HG03025 (cell line): ENCODE results near the gene CENPW.

ENCODE experiments used
- ATAC-seq: cut with Tn5 transposase; IDR thresholded peaks from one replicate; pipeline ENCODE4 v1.9.1; 2021; ENCODE audit warnings: mild to moderate bottlenecking, moderate library complexity; ENCODE audit not compliant: unreplicated experiment, low FRiP score

Gene CENPW

GRCh38 chr6:126372626-126373025 is 32.7 kb downstream of the CENPW start:
- no peak for ATAC-seq

GRCh38 chr6:126373344-126373743 is 33.4 kb downstream of the CENPW start:
- no peak for ATAC-seq

DNA sequence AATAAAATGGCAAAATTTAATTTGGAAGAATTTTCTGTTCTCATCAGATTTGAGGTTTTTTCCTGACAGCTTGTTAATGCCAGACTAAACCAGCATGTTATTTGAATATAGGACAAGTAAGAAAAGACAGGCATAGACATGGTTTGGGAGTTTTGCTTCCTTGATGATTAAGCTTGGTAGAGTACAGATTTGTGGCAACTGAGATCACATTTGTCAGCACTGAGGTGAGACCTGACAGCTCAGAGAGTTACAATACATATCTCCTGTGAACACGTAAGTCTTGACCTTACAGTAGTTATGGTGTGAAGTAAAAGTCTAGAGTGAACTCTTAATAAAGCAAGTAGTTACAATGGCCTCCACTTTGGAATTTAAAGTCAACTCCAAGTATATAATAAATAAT is 34.5 kb downstream of the CENPW start:
- no peak for ATAC-seq

DNA sequence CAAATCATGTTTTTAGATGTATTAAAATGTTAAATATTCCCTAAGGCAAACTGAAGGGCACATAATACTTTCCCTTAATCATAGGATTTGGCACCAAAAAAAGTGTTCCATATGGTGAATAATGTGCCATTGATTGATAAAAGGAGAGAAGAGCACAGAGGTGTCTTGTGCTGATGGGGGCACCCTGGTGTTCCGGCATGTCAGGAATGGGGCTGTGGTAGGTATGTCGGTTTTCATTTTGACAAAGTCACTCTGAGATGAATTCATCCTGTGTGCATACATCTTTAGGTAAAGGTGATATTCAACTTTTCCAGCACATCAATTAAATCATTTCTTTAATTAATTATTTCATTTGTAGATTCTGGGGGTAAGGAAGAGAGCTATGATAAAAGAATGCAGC is 36.8 kb downstream of the CENPW start:
- ATAC-seq = no peak

GRCh38 chr6:126377594-126378153 is 37.8 kb downstream of the CENPW start:
- ATAC-seq = no peak

- no peak for ATAC-seq
Observed at GRCh38 chr6:126380072-126380583, 40.2 kb downstream of the CENPW start.

DNA sequence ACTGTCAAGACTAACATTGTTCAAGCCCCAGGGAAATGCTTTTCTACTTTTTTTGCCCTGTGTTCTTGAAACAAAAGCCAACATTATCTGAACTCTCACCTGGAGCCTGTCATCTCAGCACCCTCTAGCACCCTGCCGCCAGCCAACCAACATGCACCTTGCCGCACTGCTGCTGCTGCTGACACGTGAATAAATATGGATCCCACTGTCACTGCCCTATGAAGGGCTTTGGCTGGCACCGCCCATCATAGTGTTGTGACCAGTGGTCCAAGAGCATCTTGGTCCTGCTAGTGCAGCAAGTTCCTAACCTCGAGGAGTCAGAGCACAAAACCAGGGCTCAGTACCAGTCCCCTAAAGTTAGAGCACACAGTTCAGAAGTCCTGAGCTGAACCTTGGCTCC is 41.6 kb downstream of the CENPW start:
- ATAC-seq = no peak

- no peak for ATAC-seq
Observed at GRCh38 chr6:126383203-126383602, 43.3 kb downstream of the CENPW start.

DNA sequence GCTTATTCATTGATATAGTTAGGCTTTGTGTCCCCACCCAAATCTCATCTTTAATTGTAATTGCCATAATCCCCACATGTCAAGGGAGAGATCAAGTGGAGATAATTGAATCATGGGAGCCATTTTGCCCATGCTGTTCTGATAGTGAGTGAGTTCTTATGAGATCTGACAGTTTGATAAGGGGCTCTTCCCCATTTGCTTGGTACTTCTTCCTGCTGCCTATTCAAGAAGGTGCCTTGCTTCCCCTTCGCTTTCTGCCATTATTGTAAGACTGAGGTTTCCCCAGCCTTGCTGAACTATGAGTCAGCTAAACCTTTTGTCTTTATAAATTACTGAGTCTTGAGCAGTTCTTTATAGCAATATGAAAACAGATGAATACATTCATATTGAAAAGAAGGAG is 45.6 kb downstream of the CENPW start:
- ATAC-seq = no peak

DNA sequence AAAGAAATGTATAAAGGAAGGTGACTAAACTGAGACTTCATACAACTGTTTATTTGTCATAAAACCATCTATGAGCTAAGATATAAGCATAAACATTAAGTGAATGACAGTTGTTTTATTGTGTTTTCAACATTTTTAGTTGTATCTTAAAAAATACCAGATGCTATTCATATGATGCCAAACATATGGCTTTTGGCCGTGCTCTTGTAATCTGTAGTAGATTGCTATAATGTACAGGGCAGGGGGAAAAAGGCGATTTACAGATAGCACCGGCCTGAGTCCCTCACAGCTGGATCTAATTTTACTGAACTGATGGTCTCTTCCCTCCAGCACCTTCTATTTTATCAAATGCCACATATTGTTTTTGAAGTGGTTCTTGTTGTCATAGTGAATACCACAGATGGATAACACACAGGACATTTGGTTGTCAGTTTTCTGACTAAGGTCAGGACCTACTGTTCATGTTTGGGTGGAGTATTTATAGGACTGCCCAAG is 48.2 kb downstream of the CENPW start:
- ATAC-seq = no peak

DNA sequence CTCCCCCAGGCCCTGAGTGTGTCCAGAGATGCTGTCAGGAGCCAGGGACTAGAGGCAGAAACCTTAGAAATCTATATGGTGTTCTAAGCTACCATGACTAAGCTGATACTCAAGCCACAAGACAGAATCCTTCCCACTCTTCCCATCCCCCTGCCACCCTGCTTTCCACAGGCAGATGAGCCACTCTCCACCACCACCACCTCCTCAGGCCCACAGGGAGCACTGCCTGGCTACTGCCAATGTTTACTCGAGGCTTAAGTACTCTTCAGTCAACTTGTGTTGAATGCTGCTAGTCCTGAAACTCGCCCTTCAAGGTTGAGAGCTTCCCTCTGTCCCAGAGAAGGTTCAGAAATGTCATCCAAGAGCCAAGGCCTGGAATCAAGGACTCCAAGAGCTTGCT is 56.2 kb downstream of the CENPW start:
- no peak for ATAC-seq
